DND-41 (cell line): ENCODE data around the gene GPR50.

Source experiments
- ATAC-seq: fragments of 200-7000 bp; cut with Tn5 transposase; 3 replicates; pipeline ENCODE4 v1.9.1; 2021; ENCODE audit warnings: low read depth; ENCODE audit not compliant: insufficient read depth
- DNase-seq: peaks from one replicate; pipeline ENCODE4 v3.0.0-alpha.2; 2020
- H2AFZ ChIP-seq: 2 replicates; pipeline ENCODE4 v1.6.0; 2012; ENCODE audit warnings: low read depth, low read length
- H3K27ac ChIP-seq: 2 replicates; pipeline ENCODE4 v1.5.1; 2012; ENCODE audit warnings: low read length, inconsistent platforms
- H3K27me3 ChIP-seq: fragments of 200-600 bp; sonication (generic); 2 replicates; pipeline ENCODE4 v1.6.0; 2012; ENCODE audit warnings: low read length, mild to moderate bottlenecking, inconsistent platforms; ENCODE audit not compliant: insufficient read depth, poor library complexity
- H3K36me3 ChIP-seq: 2 replicates; pipeline ENCODE4 v1.5.1; 2012; ENCODE audit warnings: low read length, inconsistent platforms; ENCODE audit not compliant: insufficient read depth
- H3K4me1 ChIP-seq: 2 replicates; pipeline ENCODE4 v1.5.1; 2012; ENCODE audit warnings: mild to moderate bottlenecking, low read length; ENCODE audit not compliant: insufficient read depth
- H3K4me2 ChIP-seq: 2 replicates; pipeline ENCODE4 v1.6.0; 2012; ENCODE audit warnings: mild to moderate bottlenecking, moderate library complexity, low read length, inconsistent platforms; ENCODE audit not compliant: insufficient read depth
- H3K4me3 ChIP-seq, 2 experiments: fragments of 200-600 bp in 1 of 2; shearing (Covaris generic) in 1 of 2; 2 replicates each; pipeline ENCODE4 v1.5.1; 2012 to 2016; ENCODE audit warnings: inconsistent platforms in 2 of 2, low read length in 2 of 2, mild to moderate bottlenecking in 2 of 2, low read depth in 1 of 2, moderate library complexity in 1 of 2
- H3K79me2 ChIP-seq: 2 replicates; pipeline ENCODE4 v1.6.0; 2012; ENCODE audit warnings: low read length, inconsistent platforms; ENCODE audit not compliant: insufficient read depth
- H3K9ac ChIP-seq: 2 replicates; pipeline ENCODE4 v1.6.0; 2012; ENCODE audit warnings: low read depth, mild to moderate bottlenecking, inconsistent platforms, low read length, moderate library complexity
- H3K9me3 ChIP-seq: 2 replicates; pipeline ENCODE4 v1.5.1; 2012; ENCODE audit warnings: low read length, moderate library complexity, mild to moderate bottlenecking, inconsistent platforms; ENCODE audit not compliant: insufficient read depth, severe bottlenecking
- H4K20me1 ChIP-seq: 2 replicates; pipeline ENCODE4 v1.6.0; 2012; ENCODE audit warnings: low read length; ENCODE audit not compliant: insufficient read depth
- EZH2 ChIP-seq: IDR thresholded peaks from 3 replicates; pipeline ENCODE4 v1.6.1; 2012; ENCODE audit warnings: borderline replicate concordance, low read depth, mild to moderate bottlenecking, moderate library complexity, low read length, inconsistent platforms; ENCODE audit not compliant: severe bottlenecking
- TF ChIP-seq, protein P1 (sequence below): IDR thresholded peaks from 2 replicates; pipeline ENCODE4 v1.5.1; 2012; ENCODE audit warnings: borderline replicate concordance, low read length, moderate library complexity, mild to moderate bottlenecking; ENCODE audit not compliant: poor library complexity, severe bottlenecking; ENCODE audit errors: extremely low read depth

Gene GPR50

DNA sequence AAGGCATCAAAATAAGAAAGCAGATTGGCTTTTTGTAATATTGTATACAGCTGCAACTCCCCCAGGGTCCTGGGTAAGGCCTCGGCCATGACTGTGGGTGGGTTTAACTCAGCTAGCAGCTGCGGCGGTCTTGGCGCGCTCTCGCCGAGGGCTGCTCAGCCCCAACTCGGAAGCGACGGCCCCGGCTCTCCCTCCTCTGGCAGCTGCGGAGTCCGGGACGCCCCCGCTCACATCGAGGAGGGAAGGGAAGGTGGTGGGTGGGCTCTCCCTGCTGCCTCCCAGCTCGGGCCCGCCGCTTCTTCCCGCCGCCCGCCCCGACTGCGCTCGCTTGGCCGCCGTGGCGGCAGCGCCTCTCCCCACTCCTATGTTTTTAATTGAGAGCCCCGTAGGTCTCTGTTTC is 51.2 kb downstream of the GPR50 start:
- Histone ChIP-seq H2AFZ (no peak overlapping the region), H3K4me3 (no peak overlapping the region), H3K4me2 (no peak overlapping the region)

DNA sequence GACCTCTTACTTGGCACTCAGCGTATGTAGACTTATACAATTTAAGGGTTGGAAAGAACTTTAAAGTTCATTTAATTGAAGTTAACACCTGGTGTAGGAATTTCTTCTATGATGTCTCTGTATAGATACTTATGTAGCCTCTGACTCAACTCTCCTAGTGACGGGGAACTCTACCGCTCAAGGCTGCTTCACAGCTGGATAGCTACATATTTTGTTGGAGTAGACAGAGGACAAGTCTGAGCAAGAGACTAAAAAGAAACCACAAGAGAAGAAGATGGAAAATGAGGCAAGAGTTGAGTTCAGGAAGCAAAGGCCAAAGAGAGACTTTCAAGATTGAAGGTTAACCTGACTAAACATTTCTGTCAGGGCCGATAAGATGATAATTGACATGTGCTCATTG is 52.6 kb downstream of the GPR50 start:
- H3K9ac ChIP-seq: no peak overlapping the region
- H2AFZ ChIP-seq: no peak overlapping the region
- H3K36me3 ChIP-seq: no peaks in the 10 kb centered on the region
- no peaks in the 10 kb centered on the region for H4K20me1 ChIP-seq
- no peak overlapping the region for H3K4me2 ChIP-seq
- H3K4me3 ChIP-seq: no peak overlapping the region
- no peak for DNase-seq
- no peaks in the 10 kb centered on the region for H3K9me3 ChIP-seq
- no peaks in the 10 kb centered on the region for H3K79me2 ChIP-seq
- no peaks in the 10 kb centered on the region for H3K27me3 ChIP-seq
- no peak overlapping the region for H3K27ac ChIP-seq
- no peak for ATAC-seq
- TF ChIP-seq EZH2: no peak
- TF ChIP-seq, protein P1, sequence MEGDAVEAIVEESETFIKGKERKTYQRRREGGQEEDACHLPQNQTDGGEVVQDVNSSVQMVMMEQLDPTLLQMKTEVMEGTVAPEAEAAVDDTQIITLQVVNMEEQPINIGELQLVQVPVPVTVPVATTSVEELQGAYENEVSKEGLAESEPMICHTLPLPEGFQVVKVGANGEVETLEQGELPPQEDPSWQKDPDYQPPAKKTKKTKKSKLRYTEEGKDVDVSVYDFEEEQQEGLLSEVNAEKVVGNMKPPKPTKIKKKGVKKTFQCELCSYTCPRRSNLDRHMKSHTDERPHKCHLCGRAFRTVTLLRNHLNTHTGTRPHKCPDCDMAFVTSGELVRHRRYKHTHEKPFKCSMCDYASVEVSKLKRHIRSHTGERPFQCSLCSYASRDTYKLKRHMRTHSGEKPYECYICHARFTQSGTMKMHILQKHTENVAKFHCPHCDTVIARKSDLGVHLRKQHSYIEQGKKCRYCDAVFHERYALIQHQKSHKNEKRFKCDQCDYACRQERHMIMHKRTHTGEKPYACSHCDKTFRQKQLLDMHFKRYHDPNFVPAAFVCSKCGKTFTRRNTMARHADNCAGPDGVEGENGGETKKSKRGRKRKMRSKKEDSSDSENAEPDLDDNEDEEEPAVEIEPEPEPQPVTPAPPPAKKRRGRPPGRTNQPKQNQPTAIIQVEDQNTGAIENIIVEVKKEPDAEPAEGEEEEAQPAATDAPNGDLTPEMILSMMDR: no peak
- no peaks in the 10 kb centered on the region for H3K4me1 ChIP-seq

More for the DNA sequence above, 51.2 kb downstream of the GPR50 start:
- no peaks in the 10 kb centered on the region for H4K20me1 ChIP-seq
- H3K27me3 ChIP-seq: no peaks in the 10 kb centered on the region
- ATAC-seq: no peak
- no peaks in the 10 kb centered on the region for H3K79me2 ChIP-seq
- H3K9me3 ChIP-seq: no peaks in the 10 kb centered on the region
- no peak for TF ChIP-seq EZH2
- TF ChIP-seq, protein P1: no peak
- no peaks in the 10 kb centered on the region for H3K4me1 ChIP-seq
- no peaks in the 10 kb centered on the region for H3K36me3 ChIP-seq
- DNase-seq: no peak
- no peak overlapping the region for H3K27ac ChIP-seq
- H3K9ac ChIP-seq: no peak overlapping the region
